LNCaP clone FGC (cell line): ENCODE results near the gene NRXN3.

Source experiments
- DNase-seq: peaks from one replicate; pipeline ENCODE4 v3.0.0-alpha.2; 2011; ENCODE audit warnings: low read depth
- H3K4me3 ChIP-seq: 2 replicates; pipeline ENCODE4 v1.5.1; 2011; ENCODE audit warnings: mild to moderate bottlenecking, low read depth, low read length, control low read depth
- CTCF ChIP-seq: IDR thresholded peaks from 2 replicates; pipeline ENCODE4 v1.5.1; 2012; ENCODE audit warnings: mild to moderate bottlenecking; ENCODE audit not compliant: control insufficient read depth, insufficient read depth; ENCODE audit errors: extremely low read depth

The NRXN3 gene

DNA sequence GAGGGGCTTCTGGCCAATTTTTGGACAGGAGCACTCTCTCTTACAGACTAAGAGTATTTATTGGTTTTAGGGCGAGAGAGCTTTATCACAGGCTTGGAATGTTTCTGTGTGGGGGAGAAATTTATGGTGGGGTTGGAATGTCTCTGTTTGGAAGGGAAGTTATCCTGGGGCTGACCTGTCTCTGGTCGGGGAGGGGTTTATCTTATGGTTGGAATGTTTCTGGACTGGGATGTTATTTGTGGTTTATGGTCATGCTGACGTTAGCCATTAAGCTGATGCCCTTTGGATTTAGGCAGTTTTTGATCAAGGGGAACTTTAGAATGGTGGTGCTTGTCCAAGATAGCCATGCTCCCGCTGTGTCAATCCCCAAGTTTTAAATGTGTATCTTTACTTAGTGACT is 1426.4 kb downstream of the NRXN3 start:
- no peak for TF ChIP-seq CTCF
- no peak for DNase-seq
- H3K4me3 ChIP-seq = no peak overlapping the region

DNA sequence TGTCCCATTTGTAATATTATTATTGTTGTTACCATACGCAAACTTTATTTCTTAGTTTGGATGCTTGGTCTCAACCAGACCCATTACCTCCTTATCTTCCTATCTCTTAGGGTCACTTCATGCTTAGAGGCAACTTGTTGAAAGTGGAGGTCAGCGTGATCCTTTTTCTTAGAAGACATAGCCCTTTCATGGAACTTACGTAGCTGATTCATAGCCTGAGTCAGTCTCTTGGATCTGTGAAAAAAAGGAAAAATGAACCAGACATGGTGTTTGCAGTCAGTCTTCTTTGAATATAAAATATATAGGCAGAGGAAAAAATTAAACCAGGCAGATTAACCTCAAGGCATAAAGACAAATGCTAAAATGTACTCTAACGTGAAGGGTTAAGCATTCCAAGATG is 1427.4 kb downstream of the NRXN3 start:
- DNase-seq = no peak
- H3K4me3 ChIP-seq = no peak overlapping the region
- no peak for TF ChIP-seq CTCF

DNA sequence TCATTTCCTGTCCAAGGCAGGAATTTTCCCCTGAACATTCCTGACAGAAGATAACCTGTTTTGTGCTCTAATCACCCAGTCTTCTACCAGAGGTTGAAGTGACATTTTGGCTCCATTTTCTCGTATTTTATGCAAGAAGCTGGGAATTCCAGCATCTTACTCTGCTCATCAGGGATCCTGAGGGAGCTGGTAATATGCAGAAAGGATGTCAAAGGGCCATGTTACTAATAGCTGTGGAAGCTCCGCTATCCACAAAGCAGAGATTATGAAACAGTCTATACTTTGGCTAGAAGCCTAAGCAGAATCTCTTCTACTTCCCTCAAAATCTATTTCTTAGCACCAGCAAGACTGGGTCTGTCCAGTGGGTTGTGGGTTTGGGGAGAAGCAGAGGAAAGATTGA is 1428.2 kb downstream of the NRXN3 start:
- TF ChIP-seq CTCF = no peak
- no peak for DNase-seq
- H3K4me3 ChIP-seq = no peak overlapping the region

- DNase-seq = no peak
Measured at GRCh38 chr14:79599239-79599638, 1429.1 kb downstream of the NRXN3 start.

GRCh38 chr14:79600406-79600805 is 1430.2 kb downstream of the NRXN3 start:
- TF ChIP-seq CTCF = no peak
- no peak overlapping the region for H3K4me3 ChIP-seq
- no peak for DNase-seq

More at GRCh38 chr14:79599239-79599638, 1429.1 kb downstream of the NRXN3 start:
- no peak for TF ChIP-seq CTCF
- H3K4me3 ChIP-seq = no peak overlapping the region

- H3K4me3 ChIP-seq = no peak overlapping the region
- no peak for TF ChIP-seq CTCF
- DNase-seq = no peak
Measured at GRCh38 chr14:79601579-79601978, 1431.4 kb downstream of the NRXN3 start.

- DNase-seq = no peak
- no peak for TF ChIP-seq CTCF
- H3K4me3 ChIP-seq = no peak overlapping the region
Measured at GRCh38 chr14:79602045-79602444, 1431.9 kb downstream of the NRXN3 start.
